ENCODE data around the gene PTPRN2. TPM values are rescaled to one million over a fixed set of nuclear protein-coding genes. Genes with fewer than 3 reads are reported as not detected.

Gene PTPRN2
- total RNA-seq, 1 experiment from 2014 or later, result not detected

GRCh38 chr7:158550886-158551452 lies 36.7 kb downstream of the PTPRN2 start:
- BruUV-seq (replicated peaks), result no TSS peak
- CTCF ChIA-PET, result no interaction called here
- Histone ChIP-seq H4K20me1 (ENCODE audit: insufficient read depth) (0 out of 2 replicates have a peak, but pooled peaks cover 3% of the 10 kb centered on the region), H3K27me3 (ENCODE audit: insufficient read depth, low read depth) (peaks cover 87% of the 10 kb centered on the region), H3K4me2 (no peak overlapping the region), H3K4me1 (replicated peaks; ENCODE audit: insufficient read depth) (no peaks in the 10 kb centered on the region), H3K36me3 (ENCODE audit: low read depth) (no peaks in the 10 kb centered on the region), H3K79me2 (ENCODE audit: low read depth) (no peaks in the 10 kb centered on the region), H3K9me2 (ENCODE audit: insufficient read depth) (no peaks in the 10 kb centered on the region), H3K9me3 (ENCODE audit: insufficient read depth, low read depth) (no peaks in the 10 kb centered on the region), H3F3A (ENCODE audit: insufficient read depth, low read depth) (no peaks in the 10 kb centered on the region), H3K27ac (no peak overlapping the region), H3K4me3 (no peak overlapping the region), H2AFZ (no peak overlapping the region)
- TF ChIP-seq, protein P1, sequence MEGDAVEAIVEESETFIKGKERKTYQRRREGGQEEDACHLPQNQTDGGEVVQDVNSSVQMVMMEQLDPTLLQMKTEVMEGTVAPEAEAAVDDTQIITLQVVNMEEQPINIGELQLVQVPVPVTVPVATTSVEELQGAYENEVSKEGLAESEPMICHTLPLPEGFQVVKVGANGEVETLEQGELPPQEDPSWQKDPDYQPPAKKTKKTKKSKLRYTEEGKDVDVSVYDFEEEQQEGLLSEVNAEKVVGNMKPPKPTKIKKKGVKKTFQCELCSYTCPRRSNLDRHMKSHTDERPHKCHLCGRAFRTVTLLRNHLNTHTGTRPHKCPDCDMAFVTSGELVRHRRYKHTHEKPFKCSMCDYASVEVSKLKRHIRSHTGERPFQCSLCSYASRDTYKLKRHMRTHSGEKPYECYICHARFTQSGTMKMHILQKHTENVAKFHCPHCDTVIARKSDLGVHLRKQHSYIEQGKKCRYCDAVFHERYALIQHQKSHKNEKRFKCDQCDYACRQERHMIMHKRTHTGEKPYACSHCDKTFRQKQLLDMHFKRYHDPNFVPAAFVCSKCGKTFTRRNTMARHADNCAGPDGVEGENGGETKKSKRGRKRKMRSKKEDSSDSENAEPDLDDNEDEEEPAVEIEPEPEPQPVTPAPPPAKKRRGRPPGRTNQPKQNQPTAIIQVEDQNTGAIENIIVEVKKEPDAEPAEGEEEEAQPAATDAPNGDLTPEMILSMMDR (conservative IDR thresholded peaks at IDR 0.05), result no peak
- TF ChIP-seq EZH2 (IDR thresholded peaks at IDR 0.05; ENCODE audit: low read depth), result no peak
- intact Hi-C loops (cut with micrococcal nuclease; ENCODE audit: unreplicated experiment), result no loop called here
- no peak for DNase-seq
- POLR2A ChIA-PET (ENCODE audit: unreplicated experiment), result no interaction called here

GRCh38 chr7:158550394-158550700 lies 37.3 kb downstream of the PTPRN2 start:
- intact Hi-C loops (cut with micrococcal nuclease; ENCODE audit: unreplicated experiment), result no loop called here
- Histone ChIP-seq H2AFZ (no peak overlapping the region), H3K4me1 (replicated peaks; ENCODE audit: insufficient read depth) (no peaks in the 10 kb centered on the region), H3K27me3 (ENCODE audit: insufficient read depth, low read depth) (peaks cover 87% of the 10 kb centered on the region), H3K4me3 (no peak overlapping the region), H4K20me1 (ENCODE audit: insufficient read depth) (0 out of 2 replicates have a peak, but pooled peaks cover 3% of the 10 kb centered on the region), H3K4me2 (no peak overlapping the region), H3K79me2 (ENCODE audit: low read depth) (no peaks in the 10 kb centered on the region), H3K36me3 (ENCODE audit: low read depth) (no peaks in the 10 kb centered on the region), H3K27ac (no peak overlapping the region), H3K9me2 (ENCODE audit: insufficient read depth) (no peaks in the 10 kb centered on the region), H3F3A (ENCODE audit: insufficient read depth, low read depth) (no peaks in the 10 kb centered on the region), H3K9me3 (ENCODE audit: insufficient read depth, low read depth) (no peaks in the 10 kb centered on the region)
- DNase-seq, result no peak
- BruUV-seq (replicated peaks), result no TSS peak
- no peak for TF ChIP-seq EZH2 (IDR thresholded peaks at IDR 0.05; ENCODE audit: low read depth)
- TF ChIP-seq, protein P1 (conservative IDR thresholded peaks at IDR 0.05), result no peak
- POLR2A ChIA-PET (ENCODE audit: unreplicated experiment), result no interaction called here
- CTCF ChIA-PET, result no interaction called here

GRCh38 chr7:158549616-158550393 lies 37.8 kb downstream of the PTPRN2 start:
- POLR2A ChIA-PET (ENCODE audit: unreplicated experiment), result no interaction called here
- TF ChIP-seq, protein P1 (conservative IDR thresholded peaks at IDR 0.05), result no peak
- TF ChIP-seq EZH2 (IDR thresholded peaks at IDR 0.05; ENCODE audit: low read depth), result no peak

More at GRCh38 chr7:158549616-158550393, 37.8 kb downstream of the PTPRN2 start:
- intact Hi-C loops (cut with micrococcal nuclease; ENCODE audit: unreplicated experiment), result no loop called here
- H3K4me1 ChIP-seq (replicated peaks; ENCODE audit: insufficient read depth), result no peaks in the 10 kb centered on the region
- no peaks in the 10 kb centered on the region for H3F3A ChIP-seq (ENCODE audit: insufficient read depth, low read depth)
- H4K20me1 ChIP-seq (ENCODE audit: insufficient read depth), result 0 out of 2 replicates have a peak, but pooled peaks cover 3% of the 10 kb centered on the region
- H3K79me2 ChIP-seq (ENCODE audit: low read depth), result no peaks in the 10 kb centered on the region
- H3K36me3 ChIP-seq (ENCODE audit: low read depth), result no peaks in the 10 kb centered on the region
- H2AFZ ChIP-seq, result no peak overlapping the region
- no peaks in the 10 kb centered on the region for H3K9me3 ChIP-seq (ENCODE audit: insufficient read depth, low read depth)
- CTCF ChIA-PET, result no interaction called here
- DNase-seq, result no peak
- H3K27ac ChIP-seq, result no peak overlapping the region
- H3K4me3 ChIP-seq, result no peak overlapping the region
- no TSS peak for BruUV-seq (replicated peaks)
- no peak overlapping the region for H3K4me2 ChIP-seq
- H3K27me3 ChIP-seq (ENCODE audit: insufficient read depth, low read depth), result peaks cover 87% of the 10 kb centered on the region
- H3K9me2 ChIP-seq (ENCODE audit: insufficient read depth), result no peaks in the 10 kb centered on the region

Measured in PC-9 (cell line).